Posterior cingulate gyrus (tissue), 11 donors: ENCODE results near the gene CAMTA1.

Source experiments
- DNase-seq, 10 donors: peaks; one replicate each; pipeline versions ENCODE4 v3.0.0 to v3.0.0-alpha.2; 2020 to 2021; ENCODE audit warnings: mixed read lengths in 3 of 10
- intact Hi-C: fragments of 100-400 bp; cut with DNase I; formaldehyde crosslinking; loops from one replicate; pipeline ENCODE4 v1.15.1; 2023

The CAMTA1 gene

DNA sequence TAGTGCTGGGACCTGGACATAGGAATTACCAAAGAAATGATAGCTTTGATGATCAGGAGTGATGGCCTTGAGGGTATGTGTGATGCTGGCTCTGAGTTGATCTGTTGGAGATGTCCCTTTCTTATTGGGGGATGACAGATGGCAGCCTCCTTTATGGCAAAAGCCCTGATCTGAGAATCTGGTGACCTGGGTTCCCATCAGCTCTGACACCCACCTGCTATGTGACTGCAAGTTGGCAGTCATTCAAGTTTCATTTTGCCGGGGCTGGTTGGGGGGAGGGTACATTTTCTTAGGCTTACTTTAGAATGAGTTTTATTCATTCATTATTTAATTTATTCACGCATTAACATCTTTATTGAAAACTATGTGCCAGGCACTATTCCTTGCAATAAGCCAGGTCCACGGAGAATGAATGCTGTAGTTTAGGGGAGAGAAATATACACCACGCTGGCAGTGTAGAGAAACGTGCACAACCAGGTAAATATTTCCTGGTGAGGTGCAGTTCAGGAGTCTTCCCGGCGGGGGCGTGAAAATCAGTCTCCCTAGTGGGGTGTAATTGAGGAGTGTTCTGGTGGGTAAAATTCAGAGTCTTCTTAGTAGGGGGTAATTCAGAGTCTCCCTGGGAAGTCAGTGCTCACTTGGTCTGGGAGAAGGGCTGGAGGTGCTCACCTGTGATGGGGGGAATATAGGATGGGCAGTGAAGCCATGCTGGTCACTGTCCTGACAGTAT lies 401.3 kb downstream of the CAMTA1 start:
- intact Hi-C loops: no loop called here
- DNase-seq: no peak

- DNase-seq: no peak
- intact Hi-C loops: no loop called here
Measured at GRCh38 chr1:7187112-7187493, 401.8 kb downstream of the CAMTA1 start.

GRCh38 chr1:7190261-7190660 lies 405.0 kb downstream of the CAMTA1 start:
- DNase-seq: no peak
- intact Hi-C loops: no loop called here

- no peak for DNase-seq
- intact Hi-C loops: no loop called here
Measured at GRCh38 chr1:7192453-7192852, 407.2 kb downstream of the CAMTA1 start.

GRCh38 chr1:7196036-7196911 lies 411.0 kb downstream of the CAMTA1 start:
- no peak for DNase-seq
- intact Hi-C loops: no loop called here

DNA sequence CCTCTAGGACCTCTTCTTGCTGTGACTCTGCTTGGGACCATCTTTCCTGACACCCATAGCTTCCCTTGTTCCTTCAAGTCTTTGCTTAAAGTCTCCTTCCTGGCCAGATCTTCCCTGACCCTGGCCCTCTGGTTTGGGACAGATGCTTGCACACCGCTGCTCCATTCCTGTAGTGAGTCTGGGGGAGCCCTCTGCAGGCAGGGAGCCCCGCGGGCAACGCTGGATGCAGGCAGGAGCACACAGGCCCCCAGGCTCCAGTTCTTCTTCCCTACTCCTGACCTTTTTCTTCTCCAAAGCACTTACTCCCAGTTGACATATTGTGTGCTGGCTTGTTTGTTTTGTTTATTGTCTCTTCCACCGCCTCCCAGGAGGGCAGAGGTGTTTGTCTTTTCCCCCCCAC lies 413.4 kb downstream of the CAMTA1 start:
- DNase-seq: no peak
- intact Hi-C loops: no loop called here

GRCh38 chr1:7199077-7199779 lies 414.0 kb downstream of the CAMTA1 start:
- intact Hi-C loops: no loop called here
- peak in 9 of 10 donors; percentile 21 to 95 (median 60) for DNase-seq

DNA sequence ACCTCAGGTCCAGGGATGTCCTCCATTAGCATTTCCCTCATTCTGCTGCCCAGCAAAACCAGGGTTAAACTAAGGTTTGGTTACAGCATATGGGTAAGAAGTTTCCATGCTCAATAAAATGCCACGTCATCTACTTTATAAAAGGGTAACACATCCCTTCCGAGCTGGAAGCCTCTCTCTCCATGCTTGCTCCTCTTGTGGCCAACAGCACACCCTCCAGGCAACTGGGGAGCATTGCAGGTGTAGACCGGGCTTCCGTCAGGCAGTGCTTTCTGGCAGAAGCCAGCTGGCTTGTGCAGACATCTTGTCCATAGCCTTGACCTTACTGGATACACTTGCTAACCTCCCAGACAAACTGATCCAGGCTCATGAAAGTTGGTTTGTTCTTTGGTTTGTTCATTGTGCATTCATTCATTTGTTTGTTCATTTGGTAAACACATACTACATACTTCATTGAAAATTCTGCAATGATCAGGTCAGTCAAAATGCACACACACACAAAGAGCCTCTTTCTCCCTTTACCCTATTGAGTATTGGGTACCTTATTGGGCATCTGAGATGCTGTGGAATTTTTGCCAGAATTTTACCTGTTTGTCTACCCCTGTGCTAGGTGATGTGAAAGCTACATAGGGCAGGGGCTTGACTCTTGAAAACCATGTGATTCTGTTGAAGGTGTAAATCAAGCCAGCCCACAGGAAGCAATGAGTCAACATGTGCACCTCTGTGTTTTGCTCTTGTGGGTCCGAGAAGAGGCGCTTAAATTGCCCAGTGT lies 422.8 kb downstream of the CAMTA1 start:
- peak in 9 of 10 donors; percentile 29 to 94 (median 61) for DNase-seq
- intact Hi-C loops: no loop called here

- intact Hi-C loops: no loop called here
- no peak for DNase-seq
Measured at GRCh38 chr1:7208647-7209180, 423.5 kb downstream of the CAMTA1 start.

- intact Hi-C loops: no loop called here
- no peak for DNase-seq
Measured at GRCh38 chr1:7209336-7209735, 424.1 kb downstream of the CAMTA1 start.

GRCh38 chr1:7218210-7218832 lies 433.1 kb downstream of the CAMTA1 start:
- DNase-seq: peak in 2 of 10 donors; percentile 29 to 39
- intact Hi-C loops: loop anchor here (5.0 kb wide), 2 partner anchors 426 to 496 kb away; no protein-coding TSS in a partner anchor

GRCh38 chr1:7219031-7219430 lies 433.8 kb downstream of the CAMTA1 start:
- DNase-seq: no peak
- intact Hi-C loops: loop anchor here (5.0 kb wide), 2 partner anchors 427 to 497 kb away; no protein-coding TSS in a partner anchor

- intact Hi-C loops: no loop called here
- no peak for DNase-seq
Measured at GRCh38 chr1:7220007-7220406, 434.8 kb downstream of the CAMTA1 start.

GRCh38 chr1:7220712-7221252 lies 435.5 kb downstream of the CAMTA1 start:
- no peak for DNase-seq
- intact Hi-C loops: no loop called here

DNA sequence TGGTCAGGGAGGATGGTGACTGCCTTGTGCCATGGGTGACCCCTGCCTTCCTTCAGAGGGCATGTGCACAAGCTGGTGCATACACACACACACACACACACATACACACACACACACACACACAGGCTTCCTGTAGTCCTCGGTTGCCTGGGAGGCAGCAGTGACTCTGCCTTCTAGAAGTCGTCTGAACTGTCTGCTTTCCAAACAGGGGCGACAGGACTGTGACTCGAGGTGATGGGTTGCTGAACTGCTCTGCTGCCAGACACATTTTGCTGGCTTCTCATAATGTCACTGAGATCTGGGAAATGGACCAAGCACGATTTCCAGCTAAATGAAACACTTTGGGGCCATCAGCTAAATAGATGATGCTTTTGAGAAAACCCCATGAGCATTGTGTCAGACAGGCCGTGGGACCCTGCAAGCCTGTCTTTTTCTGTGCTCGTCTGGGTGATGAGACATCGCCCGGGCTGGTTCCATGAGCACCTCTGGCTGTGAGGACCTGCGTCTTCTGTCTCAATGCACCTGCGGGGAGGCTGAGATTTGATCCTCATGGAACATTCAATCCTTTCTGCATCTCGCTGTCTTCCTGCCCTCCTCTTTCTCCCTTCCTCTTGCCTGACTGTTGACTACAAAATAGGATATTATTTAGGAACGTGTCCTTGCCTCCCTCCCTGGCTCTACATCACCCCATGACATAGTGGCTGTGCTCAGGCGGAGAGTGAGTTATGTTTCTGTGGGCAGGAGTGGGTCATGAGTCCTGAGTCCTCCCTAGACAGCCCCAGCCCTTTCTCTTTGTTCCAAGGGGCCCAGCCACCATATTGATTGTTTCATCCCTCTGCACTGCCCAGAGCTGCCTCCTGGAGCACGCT lies 436.8 kb downstream of the CAMTA1 start:
- intact Hi-C loops: no loop called here

GRCh38 chr1:7222695-7223015 lies 437.4 kb downstream of the CAMTA1 start:
- intact Hi-C loops: no loop called here
- no peak for DNase-seq

More for the DNA sequence above, 436.8 kb downstream of the CAMTA1 start:
- DNase-seq: no peak

DNA sequence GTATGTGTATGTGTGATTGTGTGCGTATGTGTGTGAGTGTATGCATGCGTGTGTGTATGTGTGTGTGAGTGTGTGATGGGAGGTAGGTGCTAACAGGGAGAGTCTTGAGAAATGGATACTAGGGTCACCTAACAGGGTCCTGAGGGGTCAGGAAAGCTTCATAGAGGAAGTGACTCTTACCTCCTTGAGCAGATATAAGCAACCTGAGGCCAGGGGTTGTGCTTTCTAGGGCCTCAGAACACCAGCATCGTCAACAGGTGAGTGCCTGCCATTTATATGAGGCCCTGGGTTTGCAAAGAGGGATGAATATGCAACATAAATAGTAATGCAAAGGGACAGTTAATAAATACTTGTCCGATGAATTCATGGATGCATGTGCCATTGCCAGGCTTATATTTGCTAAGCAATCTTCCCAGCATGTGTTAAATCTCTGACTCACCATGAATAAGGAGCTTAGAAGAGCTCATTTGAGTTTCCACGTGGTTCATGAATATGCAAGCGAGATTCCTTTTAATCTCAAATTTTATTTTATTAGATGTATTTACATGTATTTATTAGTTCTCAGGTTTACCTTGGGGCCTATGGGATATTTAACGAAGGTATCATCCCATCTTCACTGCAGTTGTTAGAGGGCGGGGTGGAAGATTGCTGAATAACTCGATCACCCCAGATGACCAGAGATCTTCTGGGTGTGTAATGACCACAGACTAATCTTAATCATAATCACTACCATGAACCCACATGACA lies 438.3 kb downstream of the CAMTA1 start:
- intact Hi-C loops: no loop called here
- no peak for DNase-seq

GRCh38 chr1:7224081-7224534 lies 438.9 kb downstream of the CAMTA1 start:
- intact Hi-C loops: no loop called here
- DNase-seq: peak in 1 of 10 donors; percentile 81
